DND-41 (cell line): ENCODE results near the gene REST.

ENCODE experiments used
- CTCF ChIP-seq: IDR thresholded peaks from 2 replicates; pipeline ENCODE4 v1.5.1; 2012; ENCODE audit warnings: borderline replicate concordance, low read length, moderate library complexity, mild to moderate bottlenecking; ENCODE audit not compliant: poor library complexity, severe bottlenecking; ENCODE audit errors: extremely low read depth
- EZH2 ChIP-seq: IDR thresholded peaks from 3 replicates; pipeline ENCODE4 v1.6.1; 2012; ENCODE audit warnings: borderline replicate concordance, low read depth, mild to moderate bottlenecking, moderate library complexity, low read length, inconsistent platforms; ENCODE audit not compliant: severe bottlenecking

GRCh38 chr4:56958111-56958517 lies 50.4 kb downstream of the REST start:
- TF ChIP-seq CTCF: no peak
- TF ChIP-seq EZH2: no peak
